CD14-positive monocyte (primary cell): Measurements from ENCODE around the gene HLA-G. TPM values are rescaled to one million over a fixed set of nuclear protein-coding genes. Genes with fewer than 3 reads are reported as not detected.

Source experiments
- DNase-seq, 3 donors: peaks; one replicate each; pipeline ENCODE4 v3.0.0-alpha.2; 2011 to 2022
- H2AFZ ChIP-seq: 2 replicates; pipeline ENCODE4 v1.6.0; 2012; ENCODE audit warnings: mild to moderate bottlenecking, low read depth, low read length, inconsistent platforms; ENCODE audit not compliant: insufficient read depth, poor library complexity, severe bottlenecking
- H3K27ac ChIP-seq, 2 donors: 1 replicate in 1 of 2; 2 replicates in 1 of 2; pipeline ENCODE4 v1.5.1; 2012 to 2013; ENCODE audit warnings: low read length in 2 of 2, control low read depth in 1 of 2, inconsistent platforms in 1 of 2, low read depth in 1 of 2, mild to moderate bottlenecking in 1 of 2
- H3K27me3 ChIP-seq, 2 donors: one replicate each; pipeline versions ENCODE4 v1.6.0 to v1.6.1; 2011 to 2013; ENCODE audit warnings: low read length in 2 of 2; ENCODE audit not compliant: control insufficient read depth in 2 of 2, insufficient read depth in 2 of 2
- H3K36me3 ChIP-seq, 2 donors: replicated peaks in 1 of 2; 1 replicate in 1 of 2; 2 replicates in 1 of 2; pipeline versions ENCODE4 v1.5.1 to v1.6.1; 2012 to 2013; ENCODE audit warnings: low read length in 2 of 2, control low read depth in 1 of 2, inconsistent platforms in 1 of 2, mild to moderate bottlenecking in 1 of 2; ENCODE audit not compliant: insufficient read depth in 2 of 2, control insufficient read depth in 1 of 2
- H3K4me1 ChIP-seq, 2 donors: 1 replicate in 1 of 2; 2 replicates in 1 of 2; pipeline versions ENCODE4 v1.5.1 to v1.6.1; 2012 to 2013; ENCODE audit warnings: low read length in 2 of 2, control low read depth in 1 of 2, inconsistent platforms in 1 of 2, mild to moderate bottlenecking in 1 of 2, moderate library complexity in 1 of 2; ENCODE audit not compliant: insufficient read depth in 2 of 2, control insufficient read depth in 1 of 2
- H3K4me2 ChIP-seq: replicated peaks from 2 replicates; pipeline ENCODE3; 2012; ENCODE audit warnings: low read length, moderate library complexity, mild to moderate bottlenecking; ENCODE audit not compliant: poor library complexity, severe bottlenecking; ENCODE audit errors: extremely low read depth
- H3K4me3 ChIP-seq, 3 experiments: fragments of 200-600 bp in 1 of 3; sonication (generic) in 1 of 3; replicated peaks in 1 of 3; 1 replicate in 2 of 3; 2 replicates in 1 of 3; pipeline ENCODE4 v1.5.1; 2011 to 2013; ENCODE audit warnings: low read length in 3 of 3, mild to moderate bottlenecking in 3 of 3, control low read depth in 2 of 3, low read depth in 2 of 3, inconsistent platforms in 1 of 3, moderate library complexity in 1 of 3
- H3K79me2 ChIP-seq: 2 replicates; pipeline ENCODE4 v1.6.0; 2012; ENCODE audit warnings: mild to moderate bottlenecking, control low read depth, inconsistent platforms, low read length, moderate library complexity; ENCODE audit not compliant: insufficient read depth
- H3K9ac ChIP-seq: 2 replicates; pipeline ENCODE4 v1.6.0; 2017; ENCODE audit warnings: low read length, mild to moderate bottlenecking; ENCODE audit not compliant: insufficient read depth, poor library complexity, severe bottlenecking
- H3K9me3 ChIP-seq, 2 donors: replicated peaks in 1 of 2; 1 replicate in 1 of 2; 2 replicates in 1 of 2; pipeline versions ENCODE4 v1.5.1 to v1.6.1; 2012 to 2013; ENCODE audit warnings: low read length in 2 of 2, control low read depth in 1 of 2; ENCODE audit not compliant: control insufficient read depth in 1 of 2, insufficient read depth in 1 of 2
- H4K20me1 ChIP-seq: 2 replicates; pipeline ENCODE4 v1.6.0; 2012; ENCODE audit warnings: mild to moderate bottlenecking, low read length, control low read depth, moderate library complexity; ENCODE audit not compliant: insufficient read depth
- H3K27ac Mint-ChIP-seq, 7 donors: one replicate each; pipeline ENCODE4 v1.8.0; 2020; ENCODE audit warnings: mild to moderate bottlenecking in 7 of 7, mixed read lengths in 7 of 7, moderate library complexity in 6 of 7, inconsistent platforms in 2 of 7
- H3K27me3 Mint-ChIP-seq, 3 donors: one replicate each; pipeline ENCODE4 v1.8.0; 2021 to 2022; ENCODE audit warnings: low read depth in 3 of 3, mild to moderate bottlenecking in 3 of 3, mixed read lengths in 3 of 3, moderate library complexity in 3 of 3, inconsistent platforms in 1 of 3
- H3K36me3 Mint-ChIP-seq, 2 donors: one replicate each; pipeline ENCODE4 v1.8.0; 2020; ENCODE audit warnings: mixed read lengths in 2 of 2, inconsistent platforms in 1 of 2, mild to moderate bottlenecking in 1 of 2
- H3K4me1 Mint-ChIP-seq: one replicate; pipeline ENCODE4 v1.8.0; 2020; ENCODE audit warnings: mild to moderate bottlenecking, mixed read lengths
- H3K4me3 Mint-ChIP-seq, 2 donors: one replicate each; pipeline ENCODE4 v1.8.0; 2020; ENCODE audit warnings: mild to moderate bottlenecking in 2 of 2, mixed read lengths in 2 of 2, moderate library complexity in 1 of 2
- H3K9me3 Mint-ChIP-seq, 7 donors: one replicate each; pipeline ENCODE4 v1.8.0; 2020 to 2022; ENCODE audit warnings: mixed read lengths in 7 of 7, mild to moderate bottlenecking in 6 of 7, moderate library complexity in 6 of 7, inconsistent platforms in 2 of 7
- CTCF ChIP-seq: fragments of 200-600 bp; IDR thresholded peaks from one replicate; pipeline ENCODE4 v1.8.0; 2022; ENCODE audit warnings: antibody characterized with exemption, mild to moderate bottlenecking
- WGBS: methylation state at CpG from one replicate; pipeline ENCODE4 v1.1.5; 2013; ENCODE audit warnings: missing lambda C conversion rate; ENCODE audit not compliant: insufficient coverage; 5-methylcytosine and 5-hydroxymethylcytosine counted together
- intact Hi-C, 2 donors: fragments of 100-400 bp; cut with micrococcal nuclease; formaldehyde crosslinking; loops; one replicate each; pipeline versions ENCODE4 v1.15.0 to v1.15.1; 2023
- polyA plus RNA-seq, 3 donors: library from polyadenylated mRNA; depleted of rRNA in 1 of 3; unstranded in 2 of 3; stranded (reverse) in 1 of 3; fragments of 300-500 nt in 2 of 3; fragments of >200 nt in 1 of 3; fragmentation: Illumina TruSeq in 2 of 3; gene quantifications; 1 replicate in 2 of 3; 2 replicates in 1 of 3; pipeline ENCODE4 v1.2.3, GENCODE V29; 2012 to 2021

Gene HLA-G
- polyA plus RNA-seq, 3 donors, result 0.12 to 2.3 (median 0.89) TPM

- no peaks in the 10 kb centered on the region for H3K36me3 Mint-ChIP-seq
- Histone ChIP-seq H3K79me2 (no peaks in the 10 kb centered on the region), H2AFZ (no peak overlapping the region), H3K36me3 (no peaks in the 10 kb centered on the region), H3K4me3 (no peak overlapping the region), H3K9me3 (no peaks in the 10 kb centered on the region), H3K4me1 (no peaks in the 10 kb centered on the region), H3K4me2 (no peak overlapping the region), H3K27me3 (peaks cover 2 to 14% of the 10 kb centered on the region in 2 donors), H4K20me1 (no peaks in the 10 kb centered on the region), H3K9ac (no peak overlapping the region), H3K27ac (no peak overlapping the region)
- DNase-seq, result no peak
- WGBS, result no CpG with 5 or more reads among the region's 1 CpG
- H3K4me3 Mint-ChIP-seq, result no peak overlapping the region
- peaks cover 13 to 61% (median 16%) of the 10 kb centered on the region in 3 donors for H3K27me3 Mint-ChIP-seq
- no peak for TF ChIP-seq CTCF
- intact Hi-C loops, result no loop called here
- H3K27ac Mint-ChIP-seq, result no peak overlapping the region
- H3K9me3 Mint-ChIP-seq, result peaks cover 0 to 3% (median 0%) of the 10 kb centered on the region in 7 donors
- peaks cover 3% of the 10 kb centered on the region for H3K4me1 Mint-ChIP-seq
Observed at GRCh38 chr6:29858006-29858405, 30.4 kb downstream of the HLA-G start.

- H3K36me3 ChIP-seq, result no peaks in the 10 kb centered on the region
- no peaks in the 10 kb centered on the region for H3K36me3 Mint-ChIP-seq
- no peak overlapping the region for H3K4me2 ChIP-seq
- no peak overlapping the region for H3K27ac Mint-ChIP-seq
- H3K27ac ChIP-seq, result no peak overlapping the region
- no peak overlapping the region for H2AFZ ChIP-seq
- no peak overlapping the region for H3K9ac ChIP-seq
- 62% methylated on average over 3 of the region's 6 CpGs for WGBS
- no peak for DNase-seq
- H3K27me3 Mint-ChIP-seq, result peaks cover 22 to 69% (median 34%) of the 10 kb centered on the region in 3 donors
- intact Hi-C loops, result no loop called here
- no peaks in the 10 kb centered on the region for H3K4me1 ChIP-seq
- H3K9me3 Mint-ChIP-seq, result peaks cover 0 to 7% (median 0%) of the 10 kb centered on the region in 7 donors
- H3K79me2 ChIP-seq, result no peaks in the 10 kb centered on the region
- H3K27me3 ChIP-seq, result peaks cover 2 to 37% of the 10 kb centered on the region in 2 donors
- no peak for TF ChIP-seq CTCF
- H3K4me1 Mint-ChIP-seq, result no peaks in the 10 kb centered on the region
- no peak overlapping the region for H3K4me3 ChIP-seq
- H3K4me3 Mint-ChIP-seq, result no peak overlapping the region
- H3K9me3 ChIP-seq, result no peaks in the 10 kb centered on the region
- no peaks in the 10 kb centered on the region for H4K20me1 ChIP-seq
Observed at GRCh38 chr6:29861521-29862255, 34.1 kb downstream of the HLA-G start.
